HL-60/S4 treated with retinoic acid at 250 ng/mL for 4 days and 3 days (cell line): Measurements from ENCODE around the gene TSHB.
"Not testable (repeated sequence)": the region's sequence is repeated elsewhere in the genome, so short reads cannot be mapped to it uniquely, and the experiment has no call there.

ENCODE experiments used
- in situ Hi-C: fragments of 300-500 bp; cut with MboI; formaldehyde crosslinking; loops from 2 replicates; pipeline ENCODE4 v1.7.0; 2022; ENCODE audit warnings: low sequenced_read_pairs

Gene TSHB

DNA sequence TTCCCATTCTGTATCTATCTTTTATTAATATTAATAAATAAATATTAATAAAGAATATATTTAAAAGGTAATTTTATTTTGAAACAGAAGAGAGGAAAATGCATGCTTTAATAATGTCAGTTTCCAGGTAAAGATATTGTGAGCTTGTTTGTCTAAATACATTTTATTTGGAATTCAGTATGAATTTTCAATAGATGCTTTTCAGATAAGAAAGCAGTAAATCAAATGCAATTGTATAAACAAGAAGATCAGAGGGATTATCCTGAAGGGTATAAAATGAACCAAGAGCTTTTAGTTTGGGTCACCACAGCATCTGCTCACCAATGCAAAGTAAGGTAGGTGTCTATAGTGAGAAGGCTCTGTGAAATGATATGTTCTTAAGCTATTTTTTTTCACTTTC is at the start of gene TSHB:
TSHB (plus strand) TSS at position 301 of the 400 bp plus-strand sequence. CDS start 3,537 bp downstream, outside the sequence.
- in situ Hi-C loops, result no loop called here

DNA sequence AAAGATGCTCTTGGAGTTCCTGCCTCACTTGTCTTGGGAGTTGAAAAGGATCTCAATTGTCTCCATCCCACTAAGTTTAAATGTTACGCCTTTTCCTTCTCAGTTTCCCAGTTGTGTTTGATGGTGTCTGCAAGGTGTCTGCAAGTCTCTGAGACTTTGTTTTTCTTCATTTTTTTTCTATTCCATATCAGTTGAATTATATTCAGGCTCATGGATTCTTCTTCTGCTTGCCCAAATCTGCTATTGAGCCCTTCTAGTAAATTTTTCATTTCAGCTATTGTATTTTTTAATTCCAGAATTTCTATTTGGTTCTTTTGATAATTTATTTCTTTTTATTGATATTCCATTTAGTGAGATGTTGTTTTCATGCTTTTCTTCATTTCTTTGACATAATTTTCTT is 47.4 kb upstream of the TSHB start:
- in situ Hi-C loops, result loop anchor here (25.0 kb wide), 1 partner anchor 130 kb away; no protein-coding TSS in a partner anchor

DNA sequence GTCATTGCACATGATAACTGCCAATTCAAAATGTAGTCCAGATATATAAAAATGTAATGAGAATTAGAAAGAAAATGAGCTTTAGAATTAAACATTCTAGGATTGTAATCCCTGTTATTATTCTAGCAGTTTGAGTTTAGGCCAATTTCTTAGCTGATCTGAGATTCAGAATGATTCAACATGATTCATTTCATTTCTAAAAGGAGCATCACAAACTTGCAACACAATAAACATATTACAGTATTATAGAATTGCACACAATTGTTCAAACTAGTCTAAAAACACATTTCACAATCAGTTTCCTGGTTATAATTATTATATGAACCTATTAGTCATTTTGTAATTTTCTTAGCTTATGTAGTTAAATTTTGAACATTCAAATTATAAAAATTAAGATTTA is 43.3 kb upstream of the TSHB start:
- in situ Hi-C loops, result loop anchor here (25.0 kb wide), 1 partner anchor 126 kb away; no protein-coding TSS in a partner anchor

DNA sequence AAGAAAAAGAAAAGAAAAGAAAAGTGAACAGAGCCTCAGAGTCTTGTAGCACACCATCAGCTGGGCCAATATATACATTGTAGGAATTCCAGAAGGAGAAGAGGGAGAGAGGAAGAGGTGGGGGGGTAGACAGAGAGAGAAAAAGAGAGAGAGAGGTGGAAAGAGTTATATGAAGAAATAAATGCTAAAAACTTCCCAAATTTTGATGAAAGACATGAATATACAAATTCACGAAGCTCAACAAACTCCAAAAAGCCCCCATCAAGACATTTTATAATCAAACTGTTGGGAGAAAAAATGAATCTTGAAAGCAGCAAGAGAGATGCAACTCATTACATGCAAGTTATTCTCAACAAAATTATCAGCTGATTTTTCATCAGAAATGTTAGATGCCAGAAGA is 41.5 kb upstream of the TSHB start:
- in situ Hi-C loops, result loop anchor here (25.0 kb wide), 1 partner anchor 124 kb away; no protein-coding TSS in a partner anchor

DNA sequence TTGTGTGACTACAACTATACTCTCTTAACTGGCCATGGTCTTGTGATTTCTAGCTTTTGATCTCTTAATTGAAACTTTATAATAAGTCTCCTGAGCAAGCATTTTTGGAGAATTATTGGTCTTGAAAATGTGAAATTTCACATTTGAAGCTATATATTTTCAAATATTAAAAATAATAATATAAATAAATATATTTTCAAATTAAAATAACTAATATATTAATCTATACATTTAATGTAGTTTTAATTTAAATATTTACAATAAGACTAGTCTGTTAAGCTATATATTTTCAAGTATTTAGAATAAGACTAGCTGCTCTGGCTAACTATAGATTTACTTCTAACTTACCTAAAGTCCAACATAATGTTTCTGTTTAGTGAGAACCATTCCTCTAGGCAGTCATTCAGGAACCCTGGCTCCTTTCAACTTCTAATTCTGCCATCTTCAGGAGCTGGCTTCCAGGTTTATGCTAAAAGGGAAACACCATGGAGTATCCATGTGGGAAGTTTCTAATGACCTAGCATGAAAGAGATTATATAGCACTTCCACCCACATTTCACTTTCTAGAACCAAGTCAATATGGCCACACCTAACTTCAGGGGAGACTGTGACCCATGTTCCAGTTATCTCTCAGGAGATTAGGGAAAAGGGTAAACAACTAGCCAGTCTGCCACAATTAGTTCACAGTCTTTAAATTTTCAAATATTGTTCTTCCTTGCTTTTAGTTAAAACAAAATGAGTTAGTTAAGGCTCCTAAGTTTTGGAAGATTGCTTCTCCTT is 31.9 kb upstream of the TSHB start:
- in situ Hi-C loops, result loop anchor here (25.0 kb wide), 1 partner anchor 115 kb away; no protein-coding TSS in a partner anchor

DNA sequence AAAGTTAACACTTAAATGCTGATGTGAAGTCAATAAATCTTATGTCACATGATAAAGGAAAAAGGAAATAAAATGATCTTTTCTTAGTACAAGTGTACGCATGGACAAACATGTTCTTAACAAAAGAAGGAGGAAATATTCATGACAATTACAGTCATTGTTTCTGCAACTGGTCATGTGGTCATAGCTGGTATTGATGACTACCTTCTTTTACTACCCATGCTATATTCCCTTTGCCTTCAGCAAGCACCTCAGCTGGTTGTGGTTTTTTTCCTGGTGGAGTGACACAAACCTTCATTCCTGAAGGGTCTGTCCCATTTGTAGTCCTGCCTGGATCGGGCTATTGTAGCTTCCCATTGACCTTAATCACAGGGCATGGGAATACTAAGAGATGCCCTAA is 23.4 kb upstream of the TSHB start:
- in situ Hi-C loops, result no loop called here

DNA sequence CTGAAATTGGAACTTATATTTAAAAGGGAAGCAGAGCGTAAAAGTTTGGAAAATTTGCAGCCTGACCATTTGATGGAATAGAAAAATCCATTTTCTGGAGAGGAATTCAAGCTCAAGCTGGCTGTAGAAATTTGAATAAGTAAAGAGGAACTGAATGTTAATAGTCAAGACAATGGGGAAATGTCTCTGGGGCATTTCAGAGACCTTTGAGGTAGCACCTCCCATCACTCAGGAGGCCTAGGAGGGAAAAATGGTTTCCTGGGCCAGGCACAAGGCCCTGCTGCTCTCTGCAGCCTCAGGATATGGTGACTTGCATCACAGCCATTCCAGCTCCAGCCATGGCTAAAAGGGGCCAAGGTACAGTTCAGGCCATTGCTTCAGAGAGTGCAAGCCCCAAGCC is 17.6 kb upstream of the TSHB start:
- in situ Hi-C loops, result no loop called here

DNA sequence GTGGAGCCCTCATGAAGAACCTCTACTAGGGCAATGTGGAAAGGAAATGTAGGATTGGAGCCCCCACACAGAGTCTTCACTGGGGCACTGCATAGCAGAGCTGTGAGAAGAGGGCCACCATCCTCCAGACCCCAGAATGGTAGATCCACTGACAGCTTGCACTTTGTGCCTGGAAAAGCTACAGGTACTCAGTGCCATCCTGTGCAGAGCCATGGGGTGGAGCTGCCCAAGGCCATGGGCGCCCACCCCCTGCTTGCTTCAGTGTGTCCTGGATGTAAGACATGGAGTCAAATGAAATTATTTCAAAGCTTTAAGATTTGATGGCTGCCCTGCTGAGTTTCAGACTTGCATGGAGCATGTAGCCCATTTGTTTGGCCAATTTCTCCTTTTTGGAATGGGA is 17.2 kb upstream of the TSHB start:
- in situ Hi-C loops, result no loop called here

DNA sequence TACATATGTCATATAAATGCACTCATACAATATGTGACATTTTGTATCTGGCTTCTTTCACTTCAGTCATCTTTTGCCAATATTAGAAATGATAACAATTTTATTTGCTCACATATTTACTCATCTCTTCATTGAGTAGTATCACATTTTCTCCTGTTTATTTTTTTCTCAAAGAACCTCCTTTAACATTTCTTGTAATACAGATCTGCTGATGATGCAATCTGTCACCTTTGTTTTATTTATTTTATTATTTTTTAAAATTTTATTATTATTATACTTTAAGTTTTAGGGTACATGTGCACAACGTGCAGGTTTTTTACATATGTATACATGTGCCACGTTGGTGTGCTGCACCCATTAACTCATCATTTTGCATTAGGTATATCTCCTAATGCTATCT is 15.8 kb upstream of the TSHB start:
- in situ Hi-C loops, result no loop called here

DNA sequence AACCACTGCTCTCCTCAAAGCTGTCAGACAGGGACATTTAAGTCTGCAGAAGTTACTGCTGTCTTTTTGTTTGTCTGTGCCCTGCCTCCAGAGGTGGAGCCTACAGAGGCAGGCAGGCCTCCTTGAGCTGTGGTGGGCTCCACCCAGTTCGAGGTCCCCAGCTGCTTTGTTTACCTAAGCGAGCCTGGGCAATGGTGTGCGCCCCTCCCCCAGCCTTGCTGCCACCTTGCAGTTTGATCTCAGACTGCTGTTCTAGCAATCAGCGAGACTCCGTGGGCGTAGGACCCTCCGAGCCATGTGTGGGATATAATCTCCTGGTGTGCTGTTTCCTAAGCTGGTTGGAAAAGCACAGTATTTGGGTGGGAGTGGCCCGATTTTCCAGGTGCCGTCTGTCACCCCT is 10.1 kb upstream of the TSHB start:
- in situ Hi-C loops, result not testable (repeated sequence)

DNA sequence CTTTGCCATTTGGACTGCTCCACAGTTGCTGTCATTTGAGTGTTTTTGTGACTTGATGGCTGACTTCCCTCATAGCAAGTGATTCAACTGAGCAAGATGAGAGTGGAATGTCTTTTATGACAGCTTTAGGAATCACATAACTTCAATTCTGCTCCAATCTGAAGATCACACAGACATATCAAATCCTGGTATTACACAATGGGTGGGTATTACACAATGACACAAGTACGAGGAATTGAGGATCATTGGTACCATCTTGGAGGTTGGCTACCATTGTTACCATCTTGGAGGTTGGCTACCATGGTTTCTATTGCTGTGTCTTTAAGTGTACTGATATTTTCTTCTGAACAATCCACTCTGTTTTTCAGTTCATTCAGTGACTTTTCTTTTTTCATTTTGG is 8.5 kb upstream of the TSHB start:
- in situ Hi-C loops, result no loop called here

DNA sequence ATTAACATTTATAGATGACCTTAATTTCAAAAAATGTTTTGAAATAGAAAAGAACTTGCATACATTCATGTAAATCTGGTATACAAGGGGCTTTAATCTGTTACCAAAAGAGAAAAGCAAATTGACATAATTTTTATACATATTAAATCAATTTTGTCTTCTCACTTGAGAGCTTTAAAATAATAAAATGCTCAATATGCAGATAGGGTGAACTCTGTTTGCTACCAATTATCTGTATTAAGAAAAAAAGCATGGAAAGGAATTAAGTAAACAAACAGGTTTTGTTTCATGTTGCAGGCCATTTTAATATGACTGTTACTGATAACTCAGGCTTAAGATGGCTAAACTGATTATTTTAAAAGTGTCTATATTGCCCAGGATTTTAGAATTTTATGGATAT is 6.0 kb upstream of the TSHB start:
- in situ Hi-C loops, result no loop called here

DNA sequence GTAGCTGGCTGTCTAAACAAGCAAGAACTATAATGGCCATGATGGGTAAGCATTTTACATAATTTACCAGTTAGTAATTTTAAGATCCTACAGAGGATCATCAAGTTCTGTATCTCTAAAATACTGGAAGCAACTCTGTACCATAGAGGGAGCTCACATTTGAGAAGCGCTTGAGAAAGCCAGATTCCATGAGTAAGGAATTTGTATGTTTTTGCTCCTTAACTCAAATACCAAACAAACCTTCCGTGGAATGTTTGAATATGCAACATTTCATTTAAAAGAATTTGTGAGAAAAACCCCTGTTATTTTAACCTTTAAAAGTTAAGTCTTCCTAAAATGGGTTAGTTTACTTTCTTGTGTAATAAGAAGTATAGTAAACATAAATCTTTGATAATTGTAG is 2.0 kb downstream of the TSHB start:
- in situ Hi-C loops, result no loop called here

DNA sequence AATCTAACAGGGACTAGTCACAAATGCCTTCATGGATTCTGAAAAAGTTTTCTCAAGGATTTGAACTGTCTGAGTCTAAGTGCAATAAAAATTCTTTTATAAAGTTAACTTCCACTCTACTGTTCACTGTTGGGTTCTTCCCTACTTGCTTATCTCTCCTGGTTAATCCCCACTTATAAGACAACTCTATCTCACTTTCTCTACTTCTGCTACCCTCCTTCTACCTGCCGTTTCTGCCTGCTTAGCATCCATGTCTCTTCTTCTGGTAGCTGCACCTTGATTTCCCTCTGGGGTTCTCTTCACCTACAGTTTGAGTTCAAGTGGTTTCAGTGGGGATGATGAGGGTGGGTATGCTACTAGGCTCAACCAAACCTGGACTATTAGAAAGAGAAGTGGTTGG is 6.0 kb downstream of the TSHB start:
- in situ Hi-C loops, result no loop called here

DNA sequence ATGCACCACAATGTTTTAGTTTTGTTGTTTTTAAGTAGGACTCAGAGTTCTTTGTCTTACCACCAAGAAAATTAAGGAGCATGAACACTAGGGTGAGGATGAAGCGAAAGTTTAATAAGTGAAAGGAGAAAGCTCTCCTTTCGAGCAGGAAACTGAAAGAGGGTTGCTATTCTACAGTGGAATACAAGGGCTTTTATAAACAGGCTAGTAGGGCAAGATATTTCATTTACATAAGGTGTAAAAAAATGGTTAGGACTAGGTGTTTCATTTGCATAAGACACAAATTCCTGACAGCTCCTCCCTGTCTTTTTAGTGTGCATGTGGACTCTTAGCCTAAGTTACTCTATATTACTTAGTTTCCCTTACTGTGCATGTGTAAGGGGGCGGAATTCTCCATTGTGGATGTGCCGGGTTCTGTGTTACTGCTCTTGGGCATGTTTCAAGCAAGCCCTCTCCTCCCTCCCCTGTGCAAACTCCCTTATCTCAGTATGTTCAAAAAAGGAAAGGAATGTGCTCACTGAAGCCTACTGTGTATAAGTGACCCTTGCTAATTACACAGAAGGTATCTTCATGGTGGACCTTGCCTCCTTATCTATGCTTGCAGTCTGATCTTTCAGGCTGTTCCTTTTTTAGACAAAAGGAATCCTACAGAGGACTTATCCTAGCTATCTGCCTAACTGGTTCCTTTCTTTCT is 7.3 kb downstream of the TSHB start:
- in situ Hi-C loops, result no loop called here

DNA sequence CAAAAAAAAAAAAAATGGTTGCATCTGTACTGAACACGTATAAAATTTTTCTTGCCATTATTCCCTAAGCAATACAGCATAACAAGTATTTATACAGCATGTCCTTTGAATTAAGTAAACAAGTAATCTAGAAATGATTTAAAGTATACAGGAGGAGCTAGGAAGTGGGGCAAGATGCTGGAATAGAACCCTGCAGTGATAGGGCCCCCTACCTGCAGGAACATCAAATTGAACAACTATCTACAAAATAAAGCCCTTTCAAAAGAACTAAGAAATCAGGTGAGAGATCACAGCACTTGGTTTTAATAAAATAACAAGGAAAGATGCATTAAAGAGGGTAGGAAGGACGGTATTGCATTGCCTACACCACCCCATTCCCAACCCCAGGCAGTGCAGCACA is 10.9 kb downstream of the TSHB start:
- in situ Hi-C loops, result no loop called here

DNA sequence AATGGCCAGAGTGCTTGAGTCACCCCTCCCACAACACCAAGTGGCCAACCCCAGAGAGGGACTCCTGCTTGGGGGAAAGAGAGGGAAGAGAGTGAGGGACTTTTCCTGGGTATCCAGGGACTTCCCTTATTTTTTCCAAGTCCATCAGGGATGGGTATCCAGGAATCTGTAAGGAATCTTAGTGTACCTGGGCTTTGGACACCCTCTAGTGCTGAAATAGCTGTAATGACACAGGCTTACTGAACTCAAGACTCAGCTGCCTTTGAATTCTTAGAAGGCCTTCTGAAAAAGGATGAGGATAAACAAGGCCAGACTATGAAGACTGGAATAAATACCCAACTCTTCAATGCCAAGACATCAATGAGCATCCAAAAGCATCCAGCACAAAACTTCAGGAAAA is 12.0 kb downstream of the TSHB start:
- in situ Hi-C loops, result no loop called here

DNA sequence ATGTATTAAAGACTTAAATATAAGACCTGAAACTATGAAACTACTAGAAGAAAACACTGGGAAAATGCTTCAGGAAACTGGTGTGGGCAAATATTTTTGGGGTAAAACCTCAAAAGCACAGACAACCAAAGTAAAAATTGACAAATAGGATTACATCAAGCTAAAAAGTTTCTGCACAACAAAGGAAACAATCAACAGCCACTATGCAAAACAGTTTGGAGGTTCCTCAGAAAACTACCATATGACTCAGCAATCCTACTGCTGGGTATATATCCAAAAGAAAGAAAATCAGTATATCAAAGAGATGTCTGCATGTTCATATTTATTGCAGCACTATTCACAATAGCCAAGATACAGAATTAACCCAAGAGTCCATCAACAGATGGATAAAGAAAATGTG is 17.1 kb downstream of the TSHB start:
- in situ Hi-C loops, result no loop called here

DNA sequence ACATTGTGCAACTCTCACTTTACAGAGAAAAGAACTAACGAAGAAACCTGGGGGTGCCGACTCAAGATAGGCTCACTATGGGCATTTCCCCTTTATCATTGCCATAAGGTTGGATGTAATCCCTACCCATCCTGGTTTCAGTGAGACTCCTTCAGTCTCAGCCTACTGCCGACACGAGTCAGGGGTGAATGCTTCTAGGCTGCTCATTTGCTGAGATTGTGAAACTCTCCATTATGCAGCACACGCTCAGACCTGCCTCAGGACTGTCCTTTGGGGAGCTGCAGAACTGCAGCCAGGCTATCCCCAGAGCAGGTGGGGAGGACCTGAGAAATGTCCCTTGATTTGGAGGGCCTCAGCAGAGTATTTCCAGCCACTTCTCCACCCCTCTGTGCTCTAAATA is 22.2 kb downstream of the TSHB start:
- in situ Hi-C loops, result no loop called here

DNA sequence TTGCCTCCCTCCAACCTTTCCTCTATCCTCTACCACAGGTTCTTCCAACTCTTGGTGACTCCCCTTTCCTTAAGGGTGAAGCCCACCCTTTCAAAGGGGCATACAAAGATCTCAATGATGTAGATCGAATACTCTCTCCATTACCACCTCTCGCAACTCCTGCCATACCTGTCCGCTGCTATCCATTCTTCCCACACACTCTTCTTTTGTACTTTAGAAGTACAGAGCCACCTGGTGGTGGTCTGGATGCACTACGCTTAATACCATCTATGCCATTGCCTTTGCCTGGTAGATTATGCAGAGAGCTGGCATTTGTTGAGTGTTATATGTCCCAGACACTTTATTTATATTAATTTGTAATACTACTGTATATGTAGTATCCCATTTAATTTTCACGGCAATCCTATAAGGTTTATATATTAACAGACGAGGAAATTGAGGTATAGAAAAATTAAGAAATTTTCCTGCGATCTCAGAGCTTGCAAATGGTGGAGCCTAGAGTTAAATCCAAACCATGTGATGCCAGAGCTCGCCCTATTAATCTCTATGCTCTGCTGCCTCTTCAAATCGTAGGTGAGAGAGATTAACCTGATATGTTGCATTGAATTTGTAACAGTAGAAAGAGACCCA is 22.9 kb downstream of the TSHB start:
- in situ Hi-C loops, result no loop called here

DNA sequence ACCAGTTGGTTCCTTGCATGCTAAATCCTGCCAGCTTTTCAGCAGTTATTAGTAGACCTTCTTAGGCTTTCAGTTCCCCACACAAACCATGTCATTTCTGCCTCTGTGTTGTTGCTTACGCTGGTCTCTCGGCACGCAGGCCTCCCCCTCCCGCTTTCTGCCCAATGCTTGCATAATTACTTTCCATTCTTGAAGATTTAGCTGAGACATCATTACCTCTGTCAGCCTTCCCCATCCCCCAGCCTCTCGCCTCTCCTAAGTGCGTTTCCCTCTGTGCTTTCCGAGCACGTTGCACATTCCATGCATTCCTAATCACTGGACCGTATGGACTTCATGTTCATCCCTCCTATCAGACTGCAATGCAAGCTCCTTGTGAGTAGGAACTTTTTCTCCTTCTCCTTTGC is 26.8 kb downstream of the TSHB start:
- in situ Hi-C loops, result no loop called here
